Glomerular endothelial cell (primary cell): Measurements from ENCODE around the gene SPINK9. TPM values are rescaled to one million over a fixed set of nuclear protein-coding genes. Genes with fewer than 3 reads are reported as not detected.

Experiments used
- DNase-seq: peaks from one replicate; pipeline ENCODE4 v3.0.0-alpha.2; 2011; ENCODE audit warnings: low read depth, low spot score; ENCODE audit errors: extremely low read depth
- total RNA-seq: library from RNA; depleted of rRNA; stranded (reverse); fragments of >200 nt; gene quantifications from 2 replicates; pipeline ENCODE4 v1.2.3, GENCODE V29; 2015

SPINK9 gene
- total RNA-seq, 1 donor from 2014 or later = not detected

DNA sequence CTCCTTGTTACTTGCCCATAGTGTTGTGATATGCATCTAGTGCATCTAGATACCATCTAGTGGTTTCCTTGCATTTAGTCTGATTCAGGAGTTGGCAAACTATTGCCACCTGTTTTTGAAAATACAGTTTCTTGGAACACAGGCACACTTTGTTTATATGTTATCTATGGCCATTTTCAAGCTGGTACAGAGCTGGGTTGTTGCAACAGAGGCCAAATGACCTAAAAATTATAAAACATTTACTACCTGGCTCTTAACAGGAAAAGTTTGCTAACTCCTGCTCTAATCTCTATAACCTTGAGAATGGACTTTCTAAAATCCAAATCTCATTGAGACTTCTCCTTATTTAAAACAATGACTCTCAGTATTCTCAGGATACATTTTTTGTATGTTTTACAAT, 29.0 kb downstream of the SPINK9 start:
- DNase-seq = no peak

- no peak for DNase-seq
Measured at GRCh38 chr5:148368299-148368698, 32.9 kb downstream of the SPINK9 start.

GRCh38 chr5:148372166-148372725, 36.9 kb downstream of the SPINK9 start:
- DNase-seq = no peak

DNA sequence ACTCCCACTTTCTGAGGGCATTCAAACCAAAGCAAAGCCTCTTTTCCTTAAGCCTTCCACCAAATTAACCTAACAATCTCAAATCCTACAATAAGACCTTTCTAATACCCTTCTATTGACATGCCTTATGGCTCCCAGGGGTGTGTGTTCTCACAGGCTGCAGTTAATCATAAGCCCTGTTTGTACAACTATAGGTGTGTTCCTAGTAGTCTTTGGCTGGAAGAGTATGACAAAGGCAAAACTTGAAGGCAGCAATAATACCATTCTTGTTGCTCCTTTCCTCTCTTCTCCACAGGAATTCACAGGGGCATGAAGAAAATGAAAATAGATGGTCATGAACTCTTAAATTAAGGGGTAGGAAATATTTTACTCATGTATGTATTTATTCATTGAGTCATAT, 37.5 kb downstream of the SPINK9 start:
- no peak for DNase-seq

- no peak for DNase-seq
Measured at GRCh38 chr5:148374690-148375360, 39.5 kb downstream of the SPINK9 start.

DNA sequence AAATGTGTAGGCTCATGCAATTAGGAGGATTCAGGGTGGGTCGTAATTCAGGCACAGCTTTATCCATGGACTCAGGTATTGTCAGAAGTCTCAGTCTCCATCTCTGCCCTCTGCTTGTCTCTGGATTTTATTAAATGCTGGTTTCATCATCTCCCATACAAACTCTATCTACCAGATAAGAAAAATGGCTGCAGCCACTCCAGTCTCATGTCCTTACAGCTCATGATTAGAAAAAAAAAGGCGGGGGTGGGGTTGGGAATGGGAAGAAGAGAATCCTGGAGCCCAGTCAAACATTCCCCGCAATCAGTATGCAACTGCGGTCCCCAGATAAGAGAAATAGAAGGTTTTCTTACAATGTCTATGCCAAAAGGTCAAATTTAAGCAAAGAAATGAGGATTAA, 40.8 kb downstream of the SPINK9 start:
- no peak for DNase-seq

DNA sequence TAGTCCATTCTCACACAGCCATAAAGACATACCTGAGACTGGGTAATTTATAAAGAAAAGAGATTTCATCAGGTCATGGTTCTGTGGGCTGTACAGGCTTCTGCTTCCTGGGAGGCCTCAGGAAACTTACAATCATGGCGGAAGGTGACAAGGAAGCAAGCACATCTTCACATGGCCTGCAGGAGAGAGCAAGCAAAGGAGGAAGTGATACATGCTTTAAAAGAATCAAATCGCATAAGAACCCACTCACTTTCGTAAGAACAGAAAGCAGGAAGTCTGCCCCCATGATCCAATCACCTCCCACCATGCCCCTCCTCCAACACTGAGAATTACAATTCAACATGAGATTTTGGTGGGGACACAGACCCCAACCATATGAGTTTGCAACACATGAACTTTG, 43.3 kb downstream of the SPINK9 start:
- no peak for DNase-seq

DNA sequence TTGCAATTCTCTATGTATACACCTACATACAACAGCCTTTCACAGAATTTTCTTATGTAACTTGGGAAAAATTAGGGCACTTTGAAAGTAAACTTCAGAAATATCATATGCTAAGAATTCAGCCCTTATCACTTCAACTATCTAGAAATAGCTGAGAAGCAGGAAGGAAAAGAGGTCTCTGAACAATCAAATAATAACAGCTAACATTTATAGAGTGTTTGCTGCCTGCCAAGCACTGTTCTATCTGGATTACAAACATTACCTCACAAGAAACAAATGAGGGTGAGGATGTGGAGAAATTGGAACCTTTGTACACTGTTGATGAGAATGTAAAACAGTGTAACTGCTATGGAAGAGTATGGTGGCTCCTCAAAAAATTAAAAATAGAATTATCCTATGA, 44.0 kb downstream of the SPINK9 start:
- no peak for DNase-seq

DNA sequence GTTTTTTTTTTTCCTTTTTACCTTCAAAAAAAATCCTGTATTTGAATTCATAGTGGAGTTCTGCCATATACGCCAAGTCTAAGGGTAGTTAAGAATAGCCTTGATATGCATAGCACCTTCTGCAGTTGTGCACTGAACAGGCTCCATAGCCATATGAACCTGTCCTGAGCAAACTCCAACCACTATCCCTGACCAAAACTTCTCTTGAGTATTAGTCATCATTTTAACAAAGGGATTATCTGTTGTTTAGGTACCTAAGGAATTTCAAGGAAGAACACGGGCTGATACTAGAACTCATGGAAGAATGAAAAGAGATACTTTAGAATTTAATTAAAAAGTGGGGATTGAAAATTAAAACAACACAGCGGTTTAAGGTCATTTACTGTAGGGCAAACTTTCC, 46.5 kb downstream of the SPINK9 start:
- no peak for DNase-seq

DNA sequence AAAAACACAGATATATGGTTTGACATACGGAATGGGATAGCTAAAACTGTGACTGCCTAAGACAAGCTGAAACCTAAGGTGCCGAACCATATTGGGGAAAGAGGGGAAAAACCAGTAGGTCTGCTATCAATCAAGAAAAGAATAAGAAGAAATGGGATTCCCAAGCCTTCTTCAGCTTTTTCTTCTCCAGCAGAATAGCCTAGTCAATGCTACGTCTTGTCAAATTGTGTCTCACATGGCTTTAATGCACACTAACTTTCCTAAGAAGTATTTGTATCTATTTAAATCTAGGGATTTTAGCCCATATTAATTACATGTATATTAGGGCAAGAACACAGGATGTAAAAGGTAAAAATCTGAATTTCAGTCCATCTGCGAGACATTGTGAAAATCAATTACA, 47.6 kb downstream of the SPINK9 start:
- no peak for DNase-seq

DNA sequence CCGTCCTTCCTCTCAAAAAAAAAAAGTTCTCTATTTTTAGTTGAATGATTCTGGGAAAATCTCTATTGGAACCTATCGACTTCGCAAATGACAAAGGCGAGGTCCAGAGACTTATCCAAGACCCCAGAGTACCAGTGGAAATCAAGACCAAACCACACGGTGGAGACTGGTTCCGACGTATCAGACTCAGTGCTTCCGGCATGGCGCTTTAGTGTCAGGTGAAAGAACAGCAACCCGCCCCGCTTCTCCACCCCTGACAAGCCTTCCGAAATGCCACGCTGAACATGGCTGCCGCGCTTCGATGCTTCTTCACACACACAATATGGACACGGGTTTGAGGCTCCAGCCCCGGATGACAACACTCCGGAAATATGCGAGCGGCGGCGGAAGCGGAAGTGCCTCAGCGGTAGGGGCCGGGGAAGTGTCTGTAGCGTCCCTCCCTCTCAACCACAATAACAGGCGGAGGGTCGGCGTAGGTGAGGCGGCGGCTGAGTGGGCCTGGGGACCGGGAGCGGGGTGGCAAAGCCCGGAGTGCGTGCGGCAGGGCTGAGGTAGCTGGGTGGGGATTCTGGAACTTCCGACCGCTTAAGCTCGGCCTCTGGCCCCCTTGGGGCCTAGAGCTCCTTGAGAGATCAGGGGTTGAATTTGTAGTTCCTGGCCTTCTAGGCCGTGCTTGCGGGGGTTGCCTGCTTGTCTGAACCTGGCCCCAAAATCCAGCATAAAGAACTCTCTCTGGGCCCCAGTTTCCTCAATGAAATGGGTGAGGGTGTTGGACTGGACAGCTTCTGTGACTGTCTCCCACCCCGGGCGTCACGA, 48.4 kb downstream of the SPINK9 start, which contains the start of gene FBXO38:
TSS of gene FBXO38 (plus strand) at position 395 of the 816 bp plus-strand sequence. CDS start 10,819 bp downstream, outside the sequence.
- DNase-seq = peak; percentile 87

DNA sequence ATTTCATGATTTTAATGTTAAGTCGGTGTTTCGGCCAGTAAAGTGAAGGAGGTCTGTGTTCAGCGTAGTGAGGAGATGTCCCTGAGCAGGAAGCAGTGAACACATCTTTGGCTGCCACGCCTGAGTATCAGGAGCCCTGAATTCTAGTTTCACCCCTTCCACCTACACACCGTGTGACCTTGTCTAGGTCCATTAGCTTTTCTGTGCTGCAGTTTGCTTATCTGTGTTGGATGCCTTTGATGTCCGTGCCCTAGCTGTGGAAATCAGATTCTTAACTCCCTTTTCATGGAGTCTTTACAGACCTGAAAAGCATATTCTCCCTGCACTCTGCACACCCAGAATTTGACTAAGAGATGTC, 49.0 kb downstream of the SPINK9 start:
- no peak for DNase-seq

DNA sequence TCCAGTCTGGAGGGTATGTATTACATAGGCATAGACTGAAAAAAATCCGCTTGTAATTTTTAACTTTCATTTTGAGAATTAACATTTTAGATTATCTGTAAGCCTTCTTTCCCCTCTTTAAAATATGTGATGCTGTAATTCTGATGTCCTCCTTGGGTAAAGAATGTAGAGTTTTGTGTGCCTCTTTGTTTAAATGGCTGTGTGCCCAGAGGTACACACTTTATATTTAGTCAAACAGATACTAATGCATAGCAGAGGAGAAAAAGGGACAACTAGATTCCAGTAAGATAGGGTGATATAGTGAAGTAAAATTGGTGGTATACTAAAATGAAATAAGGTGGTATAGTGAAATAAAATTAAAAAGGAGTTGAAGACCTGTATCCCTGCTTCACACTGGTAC, 49.7 kb downstream of the SPINK9 start:
- DNase-seq = no peak

DNA sequence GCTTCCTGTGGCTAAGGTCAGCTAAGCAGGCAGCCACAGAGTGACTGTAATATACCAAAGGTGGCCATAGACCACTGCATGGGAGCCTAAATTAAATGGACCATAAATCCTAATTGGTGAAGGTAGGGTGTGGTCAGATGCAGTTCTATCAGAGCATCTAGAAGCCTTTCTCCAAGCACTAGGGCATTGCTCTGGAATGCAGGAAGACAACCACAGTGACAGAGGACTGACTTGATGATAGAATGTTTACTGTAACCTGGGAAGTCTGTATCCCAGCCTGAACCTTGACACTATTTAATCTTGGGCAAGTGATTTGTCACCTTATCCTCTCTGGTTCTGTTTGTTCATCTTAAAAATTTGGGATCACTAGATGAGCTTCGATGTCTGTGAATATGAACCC, 50.7 kb downstream of the SPINK9 start:
- no peak for DNase-seq

- DNase-seq = no peak
Measured at GRCh38 chr5:148387325-148387724, 52.0 kb downstream of the SPINK9 start.

- DNase-seq = no peak
Measured at GRCh38 chr5:148388696-148389095, 53.3 kb downstream of the SPINK9 start.

Other genes with a start within 250 kb of the SPINK9 start
- gene SPINK14, start 167.0 kb upstream of the SPINK9 start, total RNA-seq = not detected in 2 replicates
- gene SPINK6, start 132.5 kb upstream of the SPINK9 start, total RNA-seq = not detected in 2 replicates
- not detected in 2 replicates for gene MARCOL, start 97.0 kb upstream of the SPINK9 start, total RNA-seq
- gene SPINK13, start 66.8 kb upstream of the SPINK9 start, total RNA-seq = not detected in 2 replicates
- not detected in 2 replicates for gene SPINK7, start 23.1 kb upstream of the SPINK9 start, total RNA-seq
- gene FBXO38, start 48.4 kb downstream of the SPINK9 start, total RNA-seq = 34.8 and 38.2 TPM in 2 replicates